ENCODE measurements around the gene U2AF2.

The U2AF2 gene

DNA sequence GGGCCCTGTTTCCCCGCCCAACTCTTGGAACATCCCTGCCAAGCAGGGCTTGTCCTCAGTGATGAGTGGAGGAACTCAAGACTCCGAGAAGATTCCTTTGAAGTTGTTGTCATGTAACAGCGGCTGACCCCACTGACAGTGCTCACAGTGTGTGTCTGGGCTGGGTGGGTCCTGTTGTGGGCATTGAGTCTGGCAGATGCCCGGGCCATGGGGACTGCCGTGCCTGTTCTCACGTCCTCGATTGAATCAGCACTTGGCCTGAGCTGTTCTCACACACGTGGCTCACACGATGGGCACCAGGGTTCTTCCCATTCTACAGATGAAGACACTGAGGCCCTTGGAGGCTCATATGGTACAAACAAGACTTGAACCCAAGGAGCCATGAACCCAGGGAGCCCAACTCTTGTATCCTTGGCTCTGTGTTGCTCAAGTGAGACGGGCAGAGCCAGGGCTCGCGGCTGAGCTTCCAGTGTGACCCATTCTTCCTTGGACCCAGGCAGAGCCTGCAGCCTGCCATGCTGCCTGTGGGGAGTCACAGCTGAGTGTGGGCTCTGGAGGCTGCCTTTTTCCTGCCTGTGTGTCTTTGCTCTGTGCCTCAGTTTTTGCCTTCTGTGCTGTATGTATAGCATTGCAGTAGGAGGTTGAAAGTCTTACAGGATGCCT, 11.6 kb downstream of the U2AF2 start:
- TF ChIP-seq GATA2 (IDR thresholded peaks at IDR 0.05; ENCODE audit: low read depth, low read length) (no peak), GATA3 (IDR thresholded peaks at IDR 0.05; ENCODE audit: low read depth, low read length) (no peak)

DNA sequence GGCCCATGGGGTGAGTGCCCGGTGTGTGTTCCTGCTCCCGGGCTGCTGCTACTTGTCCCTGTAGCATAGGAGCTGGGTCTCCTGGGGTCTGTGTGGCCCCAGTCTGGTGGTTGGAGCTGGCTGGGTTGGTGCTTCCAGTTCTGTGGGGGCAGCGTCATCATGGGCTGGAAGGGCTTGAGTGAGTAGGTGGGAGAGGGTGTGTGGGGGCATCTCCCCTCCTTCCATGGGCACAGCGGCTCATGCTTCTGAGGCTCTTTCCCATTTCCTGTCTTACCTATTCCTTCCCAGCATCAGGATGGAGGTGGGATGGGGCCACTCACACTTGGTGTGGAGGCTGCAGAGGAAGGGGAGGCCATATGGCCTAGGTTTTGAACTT, 12.2 kb downstream of the U2AF2 start:
- no peak for TF ChIP-seq GATA2 (IDR thresholded peaks at IDR 0.05; ENCODE audit: low read depth, low read length)
- TF ChIP-seq GATA3 (IDR thresholded peaks at IDR 0.05; ENCODE audit: low read depth, low read length) = no peak

DNA sequence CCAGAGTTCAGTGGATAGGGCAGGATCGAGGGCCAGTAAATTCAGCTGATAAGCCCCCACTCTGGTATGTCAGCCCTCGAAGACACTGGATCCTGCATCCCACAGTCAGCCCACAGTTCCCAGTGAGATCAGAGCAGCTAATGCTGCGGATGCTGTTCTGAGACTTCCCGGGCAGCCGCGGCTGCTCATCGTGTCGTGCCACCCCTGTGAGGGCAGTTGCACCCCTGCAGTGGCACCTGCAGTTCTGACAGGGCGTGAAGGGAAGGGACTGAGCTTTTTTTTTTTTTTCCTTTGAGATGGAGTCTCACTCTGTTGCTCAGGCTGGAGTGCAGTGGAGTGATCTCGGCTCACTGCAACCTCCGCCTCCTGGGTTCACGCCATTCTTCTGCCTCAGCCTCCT, 12.7 kb downstream of the U2AF2 start:
- no peak for TF ChIP-seq GATA2 (IDR thresholded peaks at IDR 0.05; ENCODE audit: low read depth, low read length)
- no peak for TF ChIP-seq GATA3 (IDR thresholded peaks at IDR 0.05; ENCODE audit: low read depth, low read length)

DNA sequence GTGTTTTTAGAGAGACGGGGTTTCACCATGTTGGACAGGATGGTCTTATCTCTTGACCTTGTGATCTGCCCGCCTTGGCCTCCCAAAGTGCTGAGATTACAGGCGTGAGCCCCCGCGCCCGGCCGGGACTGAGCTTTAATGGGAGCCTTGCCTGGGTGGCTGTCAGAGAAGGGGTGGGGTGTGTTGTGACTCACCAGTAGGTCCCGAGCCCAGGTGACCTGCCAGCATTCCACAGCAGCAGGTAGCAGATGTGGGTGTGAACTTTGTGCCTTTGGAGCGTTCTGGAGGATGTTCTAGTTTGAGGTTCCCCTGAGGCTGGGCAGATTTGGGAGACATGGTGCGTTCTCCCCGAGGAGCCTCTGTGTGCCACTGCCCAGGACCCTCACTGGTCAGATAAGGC, 13.1 kb downstream of the U2AF2 start:
- TF ChIP-seq GATA2 (IDR thresholded peaks at IDR 0.05; ENCODE audit: low read depth, low read length) (no peak), GATA3 (IDR thresholded peaks at IDR 0.05; ENCODE audit: low read depth, low read length) (no peak)

DNA sequence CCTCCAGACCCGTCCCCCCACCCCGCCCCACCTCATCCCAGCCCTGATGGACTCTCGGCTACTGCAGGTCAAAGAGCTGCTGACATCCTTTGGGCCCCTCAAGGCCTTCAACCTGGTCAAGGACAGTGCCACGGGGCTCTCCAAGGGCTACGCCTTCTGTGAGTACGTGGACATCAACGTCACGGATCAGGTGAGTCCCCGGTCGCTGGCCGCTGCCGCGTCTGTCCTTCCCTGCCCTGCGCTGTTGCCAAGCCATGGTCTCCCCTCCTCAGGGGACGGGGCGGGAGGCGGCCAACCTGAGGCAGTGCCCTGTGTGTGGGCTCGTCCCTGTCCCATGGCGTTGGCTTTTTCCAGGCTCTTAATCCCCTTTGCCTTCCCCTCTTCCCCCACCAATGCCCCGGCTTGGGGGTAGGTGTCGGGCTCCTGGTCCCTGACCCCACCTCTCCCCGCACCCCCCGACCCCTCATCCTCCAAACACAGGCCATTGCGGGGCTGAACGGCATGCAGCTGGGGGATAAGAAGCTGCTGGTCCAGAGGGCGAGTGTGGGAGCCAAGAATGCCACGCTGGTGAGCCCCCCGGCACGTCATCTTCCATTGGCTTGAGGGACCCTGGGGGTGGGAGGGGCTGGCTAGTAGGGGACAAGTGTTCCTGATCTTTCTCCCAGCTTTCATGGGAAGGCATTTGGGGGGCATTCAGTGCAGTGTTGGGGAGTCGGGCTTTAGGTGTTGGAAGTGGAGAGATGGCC, 13.9 kb downstream of the U2AF2 start:
- no peak for TF ChIP-seq GATA3 (IDR thresholded peaks at IDR 0.05; ENCODE audit: low read depth, low read length)
- TF ChIP-seq GATA2 (IDR thresholded peaks at IDR 0.05; ENCODE audit: low read depth, low read length) = no peak

DNA sequence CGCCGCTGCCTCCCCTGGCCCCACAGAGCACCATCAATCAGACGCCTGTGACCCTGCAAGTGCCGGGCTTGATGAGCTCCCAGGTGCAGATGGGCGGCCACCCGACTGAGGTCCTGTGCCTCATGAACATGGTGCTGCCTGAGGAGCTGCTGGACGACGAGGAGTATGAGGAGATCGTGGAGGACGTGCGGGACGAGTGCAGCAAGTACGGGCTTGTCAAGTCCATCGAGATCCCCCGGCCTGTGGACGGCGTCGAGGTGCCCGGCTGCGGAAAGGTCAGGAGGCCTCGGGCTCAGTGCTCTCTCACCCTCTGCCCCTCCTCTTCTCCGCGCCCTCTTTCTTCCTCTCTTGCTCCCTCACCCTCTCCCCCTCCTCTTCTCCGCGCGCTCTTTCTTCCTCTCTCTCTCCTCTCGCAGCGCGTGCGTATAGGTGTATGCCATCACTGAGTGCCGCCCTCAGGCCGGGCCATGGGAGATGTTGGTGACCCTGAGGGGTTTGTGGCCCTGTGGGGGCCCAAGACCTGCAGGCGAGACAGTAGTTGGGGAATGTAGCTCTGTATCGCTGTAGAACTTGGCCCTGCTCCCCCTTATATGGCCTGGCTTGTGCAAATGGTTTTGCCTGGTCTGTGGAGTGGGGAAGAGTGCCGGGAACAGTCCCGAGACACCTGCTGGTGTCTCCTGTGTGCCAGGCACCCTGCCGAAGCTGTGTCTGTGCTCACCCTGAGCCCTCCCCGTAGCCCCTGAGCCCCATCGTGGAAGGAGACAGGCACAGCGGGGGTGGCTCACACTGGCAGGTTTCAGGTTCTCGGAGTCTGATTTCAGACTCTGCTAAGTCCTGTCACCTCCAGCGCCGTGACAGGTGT, 14.8 kb downstream of the U2AF2 start:
- TF ChIP-seq GATA2 (IDR thresholded peaks at IDR 0.05; ENCODE audit: low read depth, low read length) = no peak
- no peak for TF ChIP-seq GATA3 (IDR thresholded peaks at IDR 0.05; ENCODE audit: low read depth, low read length)

DNA sequence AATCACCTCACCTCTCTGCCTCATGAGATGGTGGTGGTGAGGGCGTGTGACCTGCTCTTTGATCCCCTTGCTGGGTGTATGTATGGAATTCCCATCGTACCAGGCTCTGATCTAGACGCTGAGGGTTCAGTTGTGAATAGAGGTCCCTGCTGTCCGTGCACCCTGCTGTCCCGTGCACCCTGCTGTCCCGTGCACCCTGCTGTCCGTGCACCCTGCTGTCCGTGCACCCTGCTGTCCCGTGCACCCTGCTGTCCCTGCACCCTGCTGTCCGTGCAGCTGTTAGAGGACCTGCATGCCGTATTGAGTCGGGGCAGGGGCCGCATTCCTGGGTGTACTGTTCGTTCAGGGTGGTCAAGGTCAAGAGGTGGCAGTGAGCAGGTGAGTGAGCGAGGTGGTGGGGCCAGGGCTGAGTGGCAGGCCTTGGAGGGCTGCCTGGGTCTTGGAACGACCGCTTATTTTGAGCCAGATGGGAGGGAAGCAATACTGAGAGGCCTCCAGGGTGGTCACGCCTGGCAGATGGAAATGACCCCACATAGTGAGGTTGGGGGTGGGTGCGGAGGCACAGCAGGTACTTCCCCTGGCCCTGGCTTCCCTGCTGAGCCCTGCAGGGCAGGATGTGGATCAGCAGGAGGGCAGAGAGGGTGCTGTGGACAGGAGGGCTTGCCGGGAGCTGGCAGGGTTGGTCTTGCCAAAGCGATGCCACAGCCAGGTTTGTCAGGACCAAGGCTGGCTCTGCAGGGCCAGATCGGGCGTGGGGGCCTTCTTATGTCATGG, 15.6 kb downstream of the U2AF2 start:
- TF ChIP-seq GATA2 (IDR thresholded peaks at IDR 0.05; ENCODE audit: low read depth, low read length) = no peak
- TF ChIP-seq GATA3 (IDR thresholded peaks at IDR 0.05; ENCODE audit: low read depth, low read length) = no peak

DNA sequence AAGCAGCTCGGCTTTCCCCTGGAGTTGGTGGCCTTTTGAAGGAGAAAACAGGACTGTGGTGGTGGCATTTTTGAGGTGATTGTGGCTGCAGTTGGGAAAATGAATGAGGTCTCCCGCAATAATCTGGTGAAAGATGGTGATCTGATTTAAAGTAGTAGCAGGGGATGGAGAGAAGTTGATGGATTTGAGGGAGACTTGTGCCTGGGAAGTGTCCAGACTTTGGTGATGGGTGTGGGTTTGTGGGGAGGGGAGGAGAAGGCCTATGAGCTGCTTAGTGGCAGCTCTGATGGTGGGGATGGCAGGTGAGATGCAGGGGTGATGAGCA, 16.2 kb downstream of the U2AF2 start:
- TF ChIP-seq GATA2 (IDR thresholded peaks at IDR 0.05; ENCODE audit: low read depth, low read length) (no peak), GATA3 (IDR thresholded peaks at IDR 0.05; ENCODE audit: low read depth, low read length) (no peak)

DNA sequence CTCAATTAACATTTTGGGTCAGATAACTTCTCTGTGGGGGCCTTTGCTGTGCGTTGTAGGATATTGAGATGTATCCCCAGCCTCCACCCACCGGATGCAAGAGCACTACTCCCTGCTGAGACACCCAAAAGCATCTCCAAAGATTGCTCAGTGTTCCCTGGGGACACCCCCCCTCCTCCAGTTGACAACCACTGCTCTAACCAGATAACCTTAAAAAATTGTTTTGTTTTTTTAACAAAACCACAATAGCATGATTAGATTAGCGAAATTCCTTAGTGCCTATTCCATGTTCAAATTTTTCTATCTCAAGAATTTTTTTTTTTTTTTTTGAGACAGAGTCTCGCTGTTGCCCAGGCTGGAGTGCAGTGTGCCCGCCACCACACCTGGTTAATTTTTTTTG, 17.6 kb downstream of the U2AF2 start:
- TF ChIP-seq GATA3 (IDR thresholded peaks at IDR 0.05; ENCODE audit: low read depth, low read length) (no peak), GATA2 (IDR thresholded peaks at IDR 0.05; ENCODE audit: low read depth, low read length) (no peak)

DNA sequence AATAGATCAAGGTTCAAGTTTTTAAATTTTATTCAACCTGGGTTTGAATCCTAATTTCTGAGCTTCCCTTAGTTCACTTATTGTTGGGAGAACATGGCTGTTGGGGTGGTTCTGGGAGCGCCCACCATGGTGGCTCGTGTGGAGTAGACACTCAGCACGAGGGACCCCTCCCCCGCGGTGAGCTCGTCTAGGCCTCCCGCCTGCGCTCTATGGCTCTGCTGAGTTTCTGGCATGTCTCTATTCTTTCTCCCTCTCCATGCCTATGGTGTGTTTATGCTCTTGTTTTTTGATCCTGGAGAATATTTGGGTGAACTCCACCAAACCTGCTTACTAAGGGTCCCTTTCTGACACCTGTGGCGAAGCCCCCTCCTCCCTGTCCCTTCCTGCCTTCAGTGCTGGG, 18.6 kb downstream of the U2AF2 start:
- TF ChIP-seq GATA3 (IDR thresholded peaks at IDR 0.05; ENCODE audit: low read depth, low read length) (no peak), GATA2 (IDR thresholded peaks at IDR 0.05; ENCODE audit: low read depth, low read length) (no peak)

DNA sequence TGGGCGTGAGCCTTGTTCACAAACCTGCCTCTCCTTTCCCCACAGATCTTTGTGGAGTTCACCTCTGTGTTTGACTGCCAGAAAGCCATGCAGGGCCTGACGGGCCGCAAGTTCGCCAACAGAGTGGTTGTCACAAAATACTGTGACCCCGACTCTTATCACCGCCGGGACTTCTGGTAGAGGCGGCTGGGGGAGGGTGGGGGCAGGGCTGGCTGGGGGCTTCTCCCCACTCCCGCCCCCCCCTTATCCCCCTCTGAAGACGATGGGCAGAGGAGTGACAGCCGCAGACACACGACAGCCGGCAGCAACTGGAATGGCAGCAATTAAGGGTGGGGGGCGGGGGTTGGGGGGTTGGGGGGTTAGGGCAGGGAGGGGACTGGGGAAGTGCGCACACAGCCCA, 19.1 kb downstream of the U2AF2 start:
- TF ChIP-seq GATA2 (IDR thresholded peaks at IDR 0.05; ENCODE audit: low read depth, low read length) = no peak
- TF ChIP-seq GATA3 (IDR thresholded peaks at IDR 0.05; ENCODE audit: low read depth, low read length) = no peak

DNA sequence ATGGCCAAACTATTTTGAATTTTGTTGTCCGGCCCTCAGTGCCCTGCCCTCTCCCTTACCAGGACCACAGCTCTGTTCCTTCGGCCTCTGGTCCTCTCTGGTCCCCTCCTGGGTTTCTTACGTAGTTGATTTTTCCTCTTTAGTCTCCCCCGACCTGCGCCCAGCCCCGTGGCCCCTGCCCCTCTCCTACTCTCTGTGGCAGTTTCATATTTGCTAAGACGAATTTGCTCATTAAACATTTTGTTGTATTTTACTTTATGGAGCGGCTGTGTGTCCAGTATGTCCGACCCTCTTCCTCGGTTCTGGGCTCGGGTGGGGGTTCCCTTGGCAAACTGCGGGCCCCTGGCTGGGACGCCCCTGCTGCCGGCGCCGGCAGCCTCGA, 19.6 kb downstream of the U2AF2 start:
- TF ChIP-seq GATA3 (IDR thresholded peaks at IDR 0.05; ENCODE audit: low read depth, low read length) (no peak), GATA2 (IDR thresholded peaks at IDR 0.05; ENCODE audit: low read depth, low read length) (no peak)

DNA sequence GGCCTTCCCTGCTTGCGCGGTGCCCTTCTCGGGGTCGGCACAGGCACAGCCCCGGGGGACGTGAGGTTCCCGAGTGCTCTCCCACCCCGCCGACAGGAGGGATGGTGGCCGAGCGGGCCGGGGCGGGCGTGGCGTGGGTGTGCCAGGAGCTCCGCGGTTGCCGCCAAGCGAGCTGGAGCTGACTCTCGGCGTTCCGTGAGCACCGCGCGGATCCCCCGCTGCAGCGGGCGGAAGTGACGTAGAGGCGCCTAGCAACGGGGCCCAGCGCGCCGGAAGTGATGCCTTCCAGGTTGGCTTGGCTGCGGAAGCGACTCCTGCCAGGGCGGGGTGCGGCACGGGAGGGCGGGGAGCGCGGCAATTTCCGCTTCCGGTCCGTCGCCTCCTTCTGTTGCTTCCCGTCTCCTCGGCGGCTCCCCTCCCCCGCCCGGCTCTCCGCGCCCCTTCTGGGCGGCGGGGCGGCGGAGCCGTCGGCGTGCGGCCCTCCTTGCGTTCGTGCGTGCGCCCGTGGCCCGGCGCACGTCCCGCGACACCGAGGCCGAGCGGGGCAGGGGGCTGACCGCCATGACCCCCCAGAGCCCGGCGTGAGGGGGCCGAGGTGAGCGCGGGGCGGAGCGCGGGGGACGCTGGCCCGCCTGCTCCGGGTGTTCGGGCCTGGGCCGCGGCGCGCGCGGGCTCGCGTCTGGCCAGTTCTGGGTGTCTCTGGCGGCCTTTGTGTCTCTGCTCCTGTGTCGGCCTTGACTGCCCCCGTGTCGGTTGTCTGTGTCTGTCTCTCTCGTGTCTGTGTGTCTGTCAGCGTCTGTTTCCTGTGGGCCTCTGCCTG, 20.2 kb downstream of the U2AF2 start, which contains the start of gene EPN1:
TSS of gene EPN1 (plus strand) at position 386 of the 820 bp plus-strand sequence. CDS start 3,402 bp downstream, outside the sequence.
- TF ChIP-seq GATA2 (IDR thresholded peaks at IDR 0.05; ENCODE audit: low read depth, low read length) = no peak
- TF ChIP-seq GATA3 (IDR thresholded peaks at IDR 0.05; ENCODE audit: low read depth, low read length) = no peak

Measured in SH-SY5Y (cell line).